Stimulated activated CD4-positive, alpha-beta T cell treated with anti-CD3 and anti-CD28 coated beads, Interleukin-1b, Interleukin-23, amount 100 ng/mL, for 4 hours (primary cell): ENCODE measurements around the gene AGBL1.

Experiments used
- DNase-seq, 2 donors: peaks; one replicate each; pipeline ENCODE4 v3.0.0-alpha.2; 2020; ENCODE audit warnings: low read depth in 2 of 2

AGBL1 gene

DNA sequence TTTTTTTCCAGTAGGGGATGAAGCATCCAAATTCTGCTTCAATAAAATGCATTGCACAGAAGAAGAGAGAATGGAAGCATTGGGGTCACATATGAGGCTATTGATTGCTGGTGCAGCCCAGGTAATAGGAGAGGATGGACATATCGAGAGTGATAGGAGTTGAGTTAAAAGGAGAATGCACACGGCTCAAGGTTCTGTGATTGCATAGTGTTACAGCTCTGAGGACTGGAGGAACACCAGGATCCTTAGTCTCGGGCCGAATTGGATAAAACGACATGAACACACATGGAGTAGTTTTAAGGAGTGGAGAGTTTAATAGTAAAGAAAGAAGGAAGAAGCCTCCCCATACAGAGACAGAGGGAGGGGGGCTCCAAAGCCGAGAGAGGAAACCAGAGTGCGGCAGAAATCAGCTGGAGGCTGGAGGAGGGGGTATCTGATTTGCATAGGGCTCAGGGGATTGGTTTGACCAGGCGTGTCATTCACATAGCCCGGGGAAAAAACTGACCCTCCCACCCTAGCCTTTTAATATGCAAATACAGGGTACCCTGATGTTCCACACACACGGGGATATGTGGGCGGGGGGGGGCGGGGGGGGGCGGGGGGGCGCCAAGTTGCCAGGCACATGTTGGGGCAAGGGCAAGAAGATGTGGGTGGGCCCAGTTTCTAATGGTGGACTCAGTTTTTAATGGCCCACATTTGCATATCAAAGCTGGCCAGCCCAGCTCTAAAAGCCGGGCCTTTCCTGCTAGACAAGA, 156.9 kb downstream of the AGBL1 start:
- no peak for DNase-seq

DNA sequence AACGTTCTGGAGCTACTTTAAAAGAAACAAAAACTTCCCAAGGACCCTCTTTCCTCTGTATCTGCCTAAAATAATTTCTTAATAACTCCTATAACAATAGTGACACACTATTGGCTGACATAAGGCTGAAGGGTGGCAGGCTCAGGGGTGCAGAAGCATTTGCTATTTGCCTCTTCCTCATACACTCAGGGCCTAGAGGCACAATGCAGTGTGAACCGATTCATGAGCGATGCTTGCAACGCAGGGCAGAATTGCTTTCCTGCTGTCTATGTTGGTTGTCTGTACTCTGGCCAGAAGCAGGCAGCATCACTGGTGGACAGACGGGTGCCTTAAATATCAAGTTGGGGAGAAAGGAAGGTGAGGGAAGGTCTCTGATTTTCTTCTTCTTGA, 157.4 kb downstream of the AGBL1 start:
- DNase-seq = no peak

GRCh38 chr15:86247249-86247955, 167.7 kb downstream of the AGBL1 start:
- no peak for DNase-seq

GRCh38 chr15:86255247-86255646, 175.6 kb downstream of the AGBL1 start:
- DNase-seq = no peak

GRCh38 chr15:86256628-86257027, 177.0 kb downstream of the AGBL1 start:
- no peak for DNase-seq

GRCh38 chr15:86259589-86259988, 179.9 kb downstream of the AGBL1 start:
- no peak for DNase-seq

DNA sequence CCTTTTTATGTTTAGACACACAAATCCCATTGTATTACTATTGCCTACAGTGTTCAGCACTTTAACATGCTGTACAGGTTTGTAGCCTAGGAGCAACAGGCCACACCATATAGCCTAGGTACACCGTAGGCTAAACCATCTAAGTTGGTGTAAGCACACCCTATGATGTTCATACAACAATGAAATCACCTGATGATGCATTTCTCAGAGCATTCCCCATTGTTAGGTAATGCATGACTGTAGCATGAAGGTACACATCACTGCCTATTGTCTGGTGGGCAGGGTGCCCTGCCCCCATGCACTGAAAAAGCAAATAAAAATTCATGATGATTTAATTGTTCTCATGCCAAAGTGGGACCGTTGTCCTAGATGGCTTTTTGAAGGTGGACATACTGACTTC, 183.6 kb downstream of the AGBL1 start:
- DNase-seq = no peak

GRCh38 chr15:86266896-86267484, 187.3 kb downstream of the AGBL1 start:
- DNase-seq = no peak

GRCh38 chr15:86267892-86268291, 188.2 kb downstream of the AGBL1 start:
- no peak for DNase-seq

GRCh38 chr15:86268558-86268957, 188.9 kb downstream of the AGBL1 start:
- no peak for DNase-seq

DNA sequence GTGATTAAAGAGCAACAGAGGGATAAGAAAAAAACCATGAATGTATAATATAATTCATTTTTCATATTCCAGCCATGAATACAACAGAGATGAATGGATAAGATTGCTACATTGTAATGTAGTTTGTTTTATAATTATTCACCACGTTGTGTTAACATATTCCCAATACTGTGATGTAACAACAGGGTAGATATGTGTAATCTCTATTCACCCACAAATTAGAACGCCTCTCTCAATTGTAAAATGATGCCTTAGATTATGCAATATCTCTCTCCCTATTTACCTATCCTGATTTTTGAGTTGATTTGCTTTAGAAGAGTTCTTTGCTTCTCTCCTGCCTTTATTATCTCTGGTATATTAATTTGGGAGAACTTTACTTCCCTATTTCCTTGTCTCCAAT, 193.6 kb downstream of the AGBL1 start:
- DNase-seq = no peak

DNA sequence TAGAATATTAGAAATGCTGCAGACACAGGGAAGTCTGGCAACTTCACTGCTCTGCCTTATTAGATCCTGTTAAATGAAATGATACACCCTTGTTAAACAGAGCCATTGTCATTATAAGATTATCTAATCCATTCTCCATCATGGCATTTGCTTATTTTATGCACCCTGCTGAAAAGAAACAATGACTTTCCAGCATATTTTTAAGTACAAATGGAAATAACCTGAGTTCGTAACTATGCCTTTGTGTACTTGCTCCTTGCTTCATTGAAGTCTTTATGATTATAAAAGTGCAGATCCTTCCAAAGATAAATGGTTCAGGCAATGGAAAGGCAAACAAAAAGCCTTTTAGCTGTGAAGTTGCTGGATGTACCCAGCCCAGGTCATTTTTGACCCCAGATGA, 195.7 kb downstream of the AGBL1 start:
- no peak for DNase-seq

- no peak for DNase-seq
Measured at GRCh38 chr15:86278586-86278985, 198.9 kb downstream of the AGBL1 start.

GRCh38 chr15:86284635-86285034, 205.0 kb downstream of the AGBL1 start:
- no peak for DNase-seq

GRCh38 chr15:86295511-86295910, 215.8 kb downstream of the AGBL1 start:
- DNase-seq = no peak

DNA sequence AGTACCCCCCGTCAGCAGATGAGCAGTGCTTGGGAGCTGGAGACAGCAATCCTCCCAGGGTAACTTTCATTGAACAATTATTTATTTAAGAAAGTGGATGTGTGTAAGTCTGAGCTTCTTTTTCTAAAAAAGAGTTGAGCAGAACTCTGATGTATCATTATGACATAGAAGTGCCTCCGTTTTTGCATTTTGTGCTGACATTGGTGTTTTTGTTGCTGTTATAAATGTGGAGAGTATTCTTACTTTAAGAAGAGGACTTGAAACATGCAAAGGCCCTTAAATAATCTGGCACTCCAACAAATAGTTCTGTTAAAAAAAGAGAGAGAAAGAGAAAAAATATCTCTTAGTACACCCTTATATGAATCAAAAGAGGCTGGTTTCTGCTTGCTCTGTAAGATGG, 217.1 kb downstream of the AGBL1 start:
- DNase-seq = no peak

- no peak for DNase-seq
Measured at GRCh38 chr15:86300390-86301125, 220.9 kb downstream of the AGBL1 start.

DNA sequence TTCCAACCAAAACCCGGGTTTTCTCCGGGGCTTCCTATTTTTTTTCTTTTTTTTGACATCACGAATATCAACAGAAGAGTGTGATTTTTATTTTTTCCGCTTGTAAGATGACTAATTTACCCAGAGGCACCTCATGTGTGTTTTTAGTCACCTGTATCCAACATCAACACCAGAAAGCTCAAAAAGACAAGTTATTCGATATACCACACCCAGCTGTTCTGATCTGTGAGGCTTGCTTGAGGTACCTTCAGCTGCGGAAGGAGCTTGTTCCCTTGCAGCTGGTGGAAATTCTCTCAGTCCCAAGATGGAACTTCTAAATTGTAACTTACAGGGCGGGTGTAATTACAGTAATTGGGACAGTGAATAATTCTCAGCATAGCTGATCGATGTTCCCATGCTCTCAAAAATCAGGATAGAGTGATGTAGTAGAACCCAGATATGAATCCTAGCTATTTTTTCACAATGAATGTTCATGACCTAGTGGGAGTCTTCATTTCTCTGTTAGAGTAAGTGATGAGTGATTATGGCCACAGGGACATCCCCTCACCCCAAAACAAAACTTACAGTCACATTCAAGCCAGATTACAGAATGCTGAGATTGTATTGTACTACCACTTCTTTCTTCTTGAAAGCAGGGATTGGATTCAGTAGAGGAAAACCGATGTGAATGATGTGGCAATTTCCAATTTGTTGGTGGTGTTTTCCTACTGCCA, 232.1 kb downstream of the AGBL1 start:
- no peak for DNase-seq

GRCh38 chr15:86312486-86312885, 232.8 kb downstream of the AGBL1 start:
- DNase-seq = no peak

GRCh38 chr15:86316216-86316615, 236.5 kb downstream of the AGBL1 start:
- DNase-seq = no peak

- no peak for DNase-seq
Measured at GRCh38 chr15:86316726-86317383, 237.2 kb downstream of the AGBL1 start.
